SK-N-SH treated with all-trans-retinoic acid at 6 μM for 48 hours (cell line): ENCODE results near the gene TPO.

Source experiments
- ATAC-seq: fragments of 200-7000 bp; cut with Tn5 transposase; 3 replicates; pipeline ENCODE4 v1.9.1; 2020; ENCODE audit warnings: mild to moderate bottlenecking, moderate library complexity
- ARNTL ChIP-seq: fragments of 450-650 bp; formaldehyde crosslinking; IDR thresholded peaks from 2 replicates; pipeline ENCODE4 v1.5.0; 2020; ENCODE audit warnings: low read depth, mild to moderate bottlenecking, moderate library complexity, borderline replicate concordance
- CREB5 ChIP-seq: fragments of 250-450 bp; sonication (Bioruptor Pico); IDR thresholded peaks from 2 replicates; pipeline ENCODE4 v1.5.1; 2020; ENCODE audit warnings: low read depth, mild to moderate bottlenecking, moderate library complexity
- CSDC2 ChIP-seq: fragments of 250-450 bp; sonication (Bioruptor Pico); IDR thresholded peaks from 2 replicates; pipeline ENCODE4 v1.5.0; 2020; ENCODE audit warnings: mild to moderate bottlenecking, moderate library complexity
- CSRNP3 ChIP-seq: fragments of 250-450 bp; sonication (Bioruptor Pico); IDR thresholded peaks from 2 replicates; pipeline ENCODE4 v1.5.1; 2021; ENCODE audit warnings: mild to moderate bottlenecking, moderate library complexity
- GLIS3 ChIP-seq: fragments of 250-450 bp; sonication (Bioruptor Pico); IDR thresholded peaks from 2 replicates; pipeline ENCODE4 v1.5.0; 2020; ENCODE audit warnings: mild to moderate bottlenecking, moderate library complexity
- PATZ1 ChIP-seq: fragments of 250-450 bp; sonication (Bioruptor Pico); IDR thresholded peaks from 2 replicates; pipeline ENCODE4 v1.8.0; 2020; ENCODE audit warnings: mild to moderate bottlenecking, moderate library complexity, borderline replicate concordance
- POU6F1 ChIP-seq: fragments of 250-450 bp; sonication (Bioruptor Pico); IDR thresholded peaks from 2 replicates; pipeline ENCODE4 v1.8.0; 2021; ENCODE audit warnings: low read depth, mild to moderate bottlenecking, moderate library complexity, borderline replicate concordance
- TCF4 ChIP-seq: fragments of 250-450 bp; sonication (Bioruptor Pico); IDR thresholded peaks from 2 replicates; pipeline ENCODE4 v1.8.0; 2021; ENCODE audit warnings: mild to moderate bottlenecking, moderate library complexity, borderline replicate concordance
- TSHZ2 ChIP-seq: fragments of 250-450 bp; sonication (Bioruptor Pico); IDR thresholded peaks from 2 replicates; pipeline ENCODE4 v1.5.0; 2020; ENCODE audit warnings: mild to moderate bottlenecking, moderate library complexity
- ZFP3 ChIP-seq: fragments of 250-450 bp; sonication (Bioruptor Pico); IDR thresholded peaks from 2 replicates; pipeline ENCODE4 v1.5.0; 2020; ENCODE audit warnings: mild to moderate bottlenecking, moderate library complexity
- ZFP30 ChIP-seq: fragments of 450-650 bp; formaldehyde crosslinking; IDR thresholded peaks from 2 replicates; pipeline ENCODE4 v1.5.0; 2022; ENCODE audit warnings: mild to moderate bottlenecking, moderate library complexity
- ZNF70 ChIP-seq: fragments of 450-650 bp; formaldehyde crosslinking; IDR thresholded peaks from 2 replicates; pipeline ENCODE4 v1.5.0; 2020; ENCODE audit warnings: mild to moderate bottlenecking, moderate library complexity

Gene TPO

GRCh38 chr2:1561259-1561658 is 148.0 kb downstream of the TPO start:
- TF ChIP-seq TCF4 (CRISPR knock-in tag) (no peak), CSRNP3 (CRISPR knock-in tag) (no peak), CREB5 (no peak), GLIS3 (CRISPR knock-in tag) (no peak), CSDC2 (CRISPR knock-in tag) (no peak), ARNTL (CRISPR knock-in tag) (no peak)
- no peak for ATAC-seq

- no peak for ATAC-seq
- TF ChIP-seq ZFP3 (CRISPR knock-in tag) (no peak), POU6F1 (CRISPR knock-in tag) (no peak), ZFP30 (CRISPR knock-in tag) (no peak)
These were observed 148.7 kb downstream of the TPO start for GRCh38 chr2:1561811-1562421.

- TF ChIP-seq ZFP30 (CRISPR knock-in tag) (no peak), ZNF70 (CRISPR knock-in tag) (no peak), POU6F1 (CRISPR knock-in tag) (no peak), PATZ1 (CRISPR knock-in tag) (no peak), CREB5 (no peak), TSHZ2 (CRISPR knock-in tag) (no peak), ARNTL (CRISPR knock-in tag) (no peak), TCF4 (CRISPR knock-in tag) (no peak)
- ATAC-seq = no peak; the same call in 2 of the 3 replicates
These were observed 150.0 kb downstream of the TPO start for GRCh38 chr2:1563084-1563857.
